Glomerular endothelial cell (primary cell): Measurements from ENCODE around the gene NRG2. TPM values are rescaled to one million over a fixed set of nuclear protein-coding genes. Genes with fewer than 3 reads are reported as not detected.

ENCODE experiments used
- DNase-seq: peaks from one replicate; pipeline ENCODE4 v3.0.0-alpha.2; 2011; ENCODE audit warnings: low read depth, low spot score; ENCODE audit errors: extremely low read depth
- total RNA-seq: library from RNA; depleted of rRNA; stranded (reverse); fragments of >200 nt; gene quantifications from 2 replicates; pipeline ENCODE4 v1.2.3, GENCODE V29; 2015

Gene NRG2
- total RNA-seq, 1 donor from 2014 or later = 0.23 TPM

- no peak for DNase-seq
Observed at GRCh38 chr5:139804800-139805397, 238.2 kb downstream of the NRG2 start.

- DNase-seq = no peak
Observed at GRCh38 chr5:139803978-139804377, 239.1 kb downstream of the NRG2 start.

- DNase-seq = no peak
Observed at GRCh38 chr5:139799359-139799758, 243.7 kb downstream of the NRG2 start.

- DNase-seq = no peak
Observed at GRCh38 chr5:139798883-139799282, 244.2 kb downstream of the NRG2 start.

- DNase-seq = no peak
Observed at GRCh38 chr5:139797856-139798510, 245.1 kb downstream of the NRG2 start.

GRCh38 chr5:139797335-139797734, 245.8 kb downstream of the NRG2 start:
- DNase-seq = no peak

Other genes with a start within 250 kb of the NRG2 start
- not detected in 2 replicates for gene PSD2, start 247.5 kb downstream of the NRG2 start, total RNA-seq
- gene PURA, start 70.8 kb upstream of the NRG2 start, total RNA-seq = 7.0 and 11.7 TPM in 2 replicates
- gene IGIP, start 82.6 kb upstream of the NRG2 start, total RNA-seq = 3.0 and 3.7 TPM in 2 replicates
- gene CYSTM1, start 131.9 kb upstream of the NRG2 start, total RNA-seq = 61.0 and 86.3 TPM in 2 replicates